Transverse colon (tissue), 3 donors: ENCODE measurements around the gene PHF21B.

Experiments used
- EP300 ChIP-seq: sonication (generic); formaldehyde crosslinking; IDR thresholded peaks from one replicate; pipeline ENCODE4 v1.6.1; 2017; ENCODE audit warnings: antibody characterized with exemption, low read depth
- POLR2A ChIP-seq: fragments of 450-650 bp; IDR thresholded peaks from one replicate; pipeline ENCODE4 v1.6.1; 2016; ENCODE audit warnings: antibody characterized with exemption, mild to moderate bottlenecking, moderate library complexity
- TF ChIP-seq, protein P1 (sequence below), 5 experiments: fragments of 200-600 bp in 3 of 5; fragments of 450-650 bp in 2 of 5; sonication (generic) in 3 of 5; IDR thresholded peaks; 1 replicate in 2 of 5; 2 replicates in 3 of 5; pipeline ENCODE4 v1.5.1; 2016 to 2017; ENCODE audit warnings: antibody characterized with exemption in 5 of 5, inconsistent platforms in 3 of 5, mild to moderate bottlenecking in 2 of 5, moderate library complexity in 1 of 5

DNA sequence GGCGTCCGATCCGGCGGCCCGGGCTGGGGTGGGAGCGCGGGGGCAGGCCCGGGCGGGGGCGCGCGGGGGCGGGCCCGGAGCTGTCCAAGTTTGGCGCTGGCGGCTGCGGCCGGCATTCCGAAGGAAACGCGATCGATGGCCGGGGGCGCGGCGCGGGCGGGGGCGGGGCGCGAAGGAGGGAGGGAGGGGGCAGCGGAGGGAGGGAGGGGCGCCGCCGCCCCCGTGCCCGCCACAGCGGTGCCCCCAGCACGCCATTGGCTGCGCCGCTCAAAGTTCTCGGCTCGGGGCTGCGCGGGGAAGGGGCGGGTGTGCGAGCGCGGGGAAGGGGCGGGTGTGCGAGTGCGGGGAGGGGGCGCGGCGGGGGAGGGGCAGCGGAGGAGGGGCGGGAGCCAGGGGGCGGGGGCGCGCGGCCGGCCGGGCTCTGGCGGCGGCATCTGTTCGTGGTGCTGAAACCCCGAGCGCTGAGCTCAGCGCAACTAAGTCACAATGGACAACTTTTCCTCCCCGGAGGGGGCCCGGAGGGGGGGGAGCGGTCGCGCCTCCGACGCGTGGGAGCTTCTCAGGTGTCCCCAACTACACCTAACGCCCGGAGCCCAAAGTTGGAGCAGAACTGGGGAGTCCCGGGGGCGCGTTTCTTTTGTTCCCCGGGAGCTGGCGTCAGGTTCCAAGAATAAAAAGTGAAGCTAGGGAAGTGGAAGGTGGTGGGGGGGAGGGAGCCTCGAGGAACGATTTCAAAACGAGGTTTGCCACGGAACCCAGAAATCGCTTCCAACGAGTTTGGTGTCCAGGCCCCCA lies 2.2 kb downstream of the PHF21B start:
- TF ChIP-seq, protein P1, sequence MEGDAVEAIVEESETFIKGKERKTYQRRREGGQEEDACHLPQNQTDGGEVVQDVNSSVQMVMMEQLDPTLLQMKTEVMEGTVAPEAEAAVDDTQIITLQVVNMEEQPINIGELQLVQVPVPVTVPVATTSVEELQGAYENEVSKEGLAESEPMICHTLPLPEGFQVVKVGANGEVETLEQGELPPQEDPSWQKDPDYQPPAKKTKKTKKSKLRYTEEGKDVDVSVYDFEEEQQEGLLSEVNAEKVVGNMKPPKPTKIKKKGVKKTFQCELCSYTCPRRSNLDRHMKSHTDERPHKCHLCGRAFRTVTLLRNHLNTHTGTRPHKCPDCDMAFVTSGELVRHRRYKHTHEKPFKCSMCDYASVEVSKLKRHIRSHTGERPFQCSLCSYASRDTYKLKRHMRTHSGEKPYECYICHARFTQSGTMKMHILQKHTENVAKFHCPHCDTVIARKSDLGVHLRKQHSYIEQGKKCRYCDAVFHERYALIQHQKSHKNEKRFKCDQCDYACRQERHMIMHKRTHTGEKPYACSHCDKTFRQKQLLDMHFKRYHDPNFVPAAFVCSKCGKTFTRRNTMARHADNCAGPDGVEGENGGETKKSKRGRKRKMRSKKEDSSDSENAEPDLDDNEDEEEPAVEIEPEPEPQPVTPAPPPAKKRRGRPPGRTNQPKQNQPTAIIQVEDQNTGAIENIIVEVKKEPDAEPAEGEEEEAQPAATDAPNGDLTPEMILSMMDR (IDR thresholded peaks at IDR 0.05) = no peak
- TF ChIP-seq POLR2A (no peak), EP300 (no peak)
